IPS-NIHi11 (cell line): Measurements from ENCODE around the gene CDK2.
A peak's percentile ranks its signal among the peaks of the same experiment; 100 is the strongest.

Experiments used
- DNase-seq: peaks from one replicate; pipeline ENCODE4 v3.0.0; 2012; ENCODE audit warnings: mixed read lengths, low spot score

The CDK2 gene

GRCh38 chr12:56014205-56014604, 47.6 kb downstream of the CDK2 start:
- DNase-seq, result peak; percentile 39

GRCh38 chr12:56017181-56017580, 50.6 kb downstream of the CDK2 start:
- no peak for DNase-seq

- no peak for DNase-seq
Observed at GRCh38 chr12:56018356-56018755, 51.7 kb downstream of the CDK2 start.

DNA sequence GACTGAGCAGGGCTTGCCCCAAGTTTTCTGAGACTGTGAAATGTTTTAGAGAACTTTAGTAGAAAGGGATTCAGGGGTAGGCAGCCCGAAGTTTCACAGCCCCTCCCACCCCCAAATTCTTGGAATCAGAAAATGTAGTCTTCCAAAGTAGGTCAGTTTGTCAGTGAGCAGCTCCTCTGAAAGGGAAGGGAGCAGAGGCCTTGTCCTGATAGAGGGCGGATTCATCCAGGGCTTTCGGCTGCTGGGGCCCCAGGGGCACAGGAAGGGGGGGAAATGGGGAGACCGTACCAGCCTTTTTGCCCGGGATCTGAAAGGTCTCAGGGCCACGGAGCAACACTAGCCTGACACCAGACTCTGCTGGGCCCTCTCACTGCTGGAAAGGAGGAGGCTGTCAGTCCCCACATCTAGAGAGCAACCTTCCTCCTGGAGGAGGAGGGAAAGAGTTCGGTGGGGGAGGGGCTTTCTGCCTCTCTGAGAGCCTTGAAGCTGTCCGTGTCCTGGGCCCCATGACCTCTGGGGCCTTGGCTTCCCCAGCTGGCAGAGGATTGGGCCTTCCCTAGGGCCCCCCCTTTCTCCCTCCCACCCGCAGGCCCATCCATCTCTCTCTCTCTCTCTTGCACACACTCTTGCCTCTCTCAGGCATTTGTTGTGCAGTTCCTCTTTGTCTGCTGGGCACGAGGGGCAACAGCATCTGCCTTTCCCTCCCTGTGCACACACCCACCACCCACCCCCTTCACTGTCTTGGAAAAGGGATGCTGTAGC, 54.0 kb downstream of the CDK2 start, which contains the start of gene IKZF4:
Gene IKZF4, plus strand, starts transcription at position 621 of the 762 bp plus-strand sequence. CDS start 451 bp downstream, outside the sequence.
- peak; percentile 69 for DNase-seq

GRCh38 chr12:56021889-56022497, 55.4 kb downstream of the CDK2 start:
- DNase-seq, result no peak
